ENCODE measurements around the gene FBXW7. TPM values are rescaled to one million over a fixed set of nuclear protein-coding genes. Genes with fewer than 3 reads are reported as not detected.

Gene FBXW7
- polyA plus RNA-seq, 3 donors = 5.2 to 10.7 (median 7.1) TPM

DNA sequence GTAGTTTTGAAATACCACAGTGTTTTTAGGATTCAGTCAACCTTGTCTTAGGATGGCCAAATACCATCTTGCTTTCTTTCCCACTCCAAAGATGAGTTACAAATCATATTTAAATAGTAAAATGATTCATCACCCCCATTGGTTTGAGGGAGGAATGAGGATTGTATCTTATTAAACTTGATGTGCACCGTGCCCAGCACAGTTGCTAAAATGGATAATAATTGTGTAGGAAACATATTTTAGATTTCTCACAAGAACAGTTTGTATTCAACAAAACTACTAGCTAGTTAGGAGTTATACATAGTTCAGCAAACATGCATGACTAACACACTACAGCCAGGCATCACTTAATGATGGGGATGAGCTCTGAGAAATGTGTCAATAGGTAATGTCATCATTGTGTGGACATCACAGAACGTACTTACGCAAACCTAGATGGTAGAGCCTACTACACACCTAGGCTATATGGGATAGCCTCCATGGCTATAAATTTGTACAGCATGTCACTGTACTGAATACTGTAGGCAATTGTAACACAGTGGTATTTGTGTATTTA is 245.4 kb downstream of the FBXW7 start:
- WGBS, 3 donors = 87 to 93% (median 91%) methylated on average over 3 of the region's 3 CpGs
- no peak overlapping the region for H3K27ac ChIP-seq (ENCODE audit: low read depth, low read length)

DNA sequence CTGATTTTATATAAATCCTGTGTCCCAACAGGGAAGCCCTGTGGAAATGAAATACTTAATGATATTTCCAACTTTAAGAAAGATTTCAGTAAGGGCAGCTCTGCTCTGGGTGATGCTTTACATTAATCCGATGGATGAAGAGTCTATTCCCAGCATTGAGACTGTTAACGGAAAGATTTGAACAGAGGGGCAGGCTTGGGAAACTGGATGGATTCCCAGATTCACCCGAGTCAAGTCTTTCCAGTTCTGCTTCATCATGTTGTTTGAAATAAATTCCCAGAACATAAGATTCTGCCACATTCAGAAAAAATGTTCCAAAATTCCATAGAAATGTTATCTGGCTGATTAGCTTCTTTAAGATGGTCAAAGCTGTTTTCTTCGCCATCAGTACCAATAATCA is 246.0 kb downstream of the FBXW7 start:
- WGBS, 3 donors = 53 to 66% (median 60%) methylated on average over 4 of the region's 4 CpGs

DNA sequence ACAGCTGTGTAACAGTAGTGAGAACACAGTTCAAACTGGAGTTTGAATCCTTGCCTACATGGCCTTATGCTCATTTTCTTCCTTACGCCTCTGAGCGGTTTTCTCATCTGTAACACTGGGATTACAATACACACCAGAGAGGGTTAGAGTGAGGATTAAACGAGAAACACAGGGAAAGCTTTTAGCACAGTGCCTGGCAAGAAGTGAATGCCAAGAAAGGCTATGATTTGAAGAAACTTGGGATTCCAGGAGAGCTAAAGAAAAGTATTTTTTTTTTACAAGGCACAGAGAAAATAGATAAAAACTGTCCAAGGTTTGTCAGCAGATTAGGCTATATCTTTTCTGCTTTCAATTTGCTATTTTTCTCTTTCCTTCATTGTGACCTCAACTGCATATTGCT is 246.4 kb downstream of the FBXW7 start:
- WGBS, 3 donors = 65 to 86% (median 76%) methylated on average over 3 of the region's 3 CpGs
- H3K27ac ChIP-seq (ENCODE audit: low read depth, low read length) = no peak overlapping the region

More for the DNA sequence above, 246.0 kb downstream of the FBXW7 start:
- no peak overlapping the region for H3K27ac ChIP-seq (ENCODE audit: low read depth, low read length)

DNA sequence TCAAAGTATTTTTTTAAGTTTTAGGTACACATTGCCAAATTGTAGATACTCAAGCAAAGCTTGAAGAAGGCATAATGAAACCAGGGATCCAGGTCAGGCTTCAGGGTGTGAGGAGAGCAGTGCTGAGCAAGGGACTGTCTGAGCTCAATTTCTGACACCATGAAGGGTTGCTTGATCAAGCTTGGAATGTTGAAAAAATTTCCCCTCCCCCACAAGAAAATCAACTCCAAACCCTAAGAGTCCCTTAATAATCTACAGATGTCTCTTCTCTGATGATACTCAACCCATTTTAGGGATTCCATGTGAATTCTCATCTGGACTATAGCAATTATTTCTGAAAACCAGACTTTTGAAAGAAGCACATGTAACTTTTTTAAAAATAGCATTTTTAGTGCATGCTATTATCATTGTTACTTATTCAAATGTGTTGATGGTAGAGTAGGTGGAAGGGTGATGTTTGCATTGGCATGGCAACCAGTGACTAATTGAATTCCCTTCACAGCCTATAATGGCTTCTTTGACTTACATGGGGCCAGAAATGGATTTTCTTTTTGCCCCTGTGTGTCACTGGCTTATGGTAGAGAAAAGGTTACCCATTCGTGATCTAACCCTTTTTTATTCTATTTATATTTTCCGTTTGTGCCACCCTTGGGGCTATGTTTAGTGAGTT is 252.0 kb downstream of the FBXW7 start:
- WGBS, 3 donors = 81 to 92% (median 91%) methylated on average over 2 of the region's 2 CpGs

DNA sequence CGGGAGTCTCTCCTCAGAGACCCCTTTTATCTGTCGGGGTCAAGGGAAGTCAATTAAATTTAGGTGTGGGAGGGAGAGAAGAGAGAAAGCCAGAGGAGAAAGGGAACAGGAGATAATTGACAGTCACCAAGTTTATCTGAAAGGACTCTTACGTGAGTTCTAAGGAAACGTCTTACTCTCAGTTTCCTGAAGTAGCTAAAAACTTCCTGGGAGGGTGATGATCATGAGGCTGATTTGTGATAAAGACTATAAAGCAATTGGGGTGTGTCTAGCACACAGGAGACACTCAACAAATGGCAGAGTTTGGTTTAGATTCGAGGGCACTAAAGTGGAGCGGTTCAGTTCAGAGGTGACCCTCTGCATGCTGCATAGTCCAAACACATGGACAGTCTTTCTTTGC is 254.1 kb downstream of the FBXW7 start:
- WGBS, 3 donors = 73 to 83% (median 83%) methylated on average over 6 of the region's 6 CpGs

More for the DNA sequence above, 252.0 kb downstream of the FBXW7 start:
- no peak overlapping the region for H3K27ac ChIP-seq (ENCODE audit: low read depth, low read length)

DNA sequence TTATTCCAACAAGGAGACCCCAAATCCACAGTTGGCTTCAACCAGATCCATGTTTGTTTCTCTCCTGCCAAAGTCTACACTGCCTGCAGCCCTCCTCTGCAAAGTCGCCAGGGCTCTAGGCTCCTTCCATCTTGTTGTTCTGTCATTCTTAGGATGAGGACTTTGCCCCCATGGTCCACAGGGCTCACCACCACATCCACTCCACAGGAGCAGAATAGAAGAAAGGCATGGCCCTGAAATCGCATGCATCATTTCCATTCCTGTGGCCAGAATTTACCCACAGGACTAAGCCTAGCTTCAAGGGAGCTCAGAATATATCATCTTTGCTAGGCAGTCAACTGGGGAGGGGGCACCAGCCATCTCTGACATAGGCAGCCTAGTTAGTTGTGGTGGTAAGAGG is 254.7 kb downstream of the FBXW7 start:
- WGBS, 3 donors = 82 to 99% (median 83%) methylated on average over 2 of the region's 2 CpGs
- H3K27ac ChIP-seq (ENCODE audit: low read depth, low read length) = no peak overlapping the region

More for the DNA sequence above, 254.1 kb downstream of the FBXW7 start:
- no peak overlapping the region for H3K27ac ChIP-seq (ENCODE audit: low read depth, low read length)

DNA sequence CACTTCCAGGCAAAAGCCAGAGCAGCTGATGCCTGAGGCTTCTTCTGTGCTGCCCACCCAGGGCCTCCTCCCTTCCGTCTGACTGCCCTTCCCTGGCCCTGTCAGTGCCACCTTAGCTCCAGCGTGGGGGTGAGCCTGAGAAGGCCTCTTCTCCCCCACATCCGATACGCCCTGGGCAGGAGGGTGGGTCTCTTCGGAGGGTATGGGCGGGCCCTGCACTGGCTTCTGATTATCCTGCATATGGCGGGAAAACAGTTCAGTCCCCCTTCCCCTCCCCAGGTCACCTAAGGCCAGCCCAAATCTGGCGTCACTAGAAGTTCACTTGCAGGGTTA is 256.7 kb downstream of the FBXW7 start:
- H3K27ac ChIP-seq (ENCODE audit: low read depth, low read length) = no peak overlapping the region
- WGBS, 3 donors = 92 to 96% (median 92%) methylated on average over 8 of the region's 8 CpGs

DNA sequence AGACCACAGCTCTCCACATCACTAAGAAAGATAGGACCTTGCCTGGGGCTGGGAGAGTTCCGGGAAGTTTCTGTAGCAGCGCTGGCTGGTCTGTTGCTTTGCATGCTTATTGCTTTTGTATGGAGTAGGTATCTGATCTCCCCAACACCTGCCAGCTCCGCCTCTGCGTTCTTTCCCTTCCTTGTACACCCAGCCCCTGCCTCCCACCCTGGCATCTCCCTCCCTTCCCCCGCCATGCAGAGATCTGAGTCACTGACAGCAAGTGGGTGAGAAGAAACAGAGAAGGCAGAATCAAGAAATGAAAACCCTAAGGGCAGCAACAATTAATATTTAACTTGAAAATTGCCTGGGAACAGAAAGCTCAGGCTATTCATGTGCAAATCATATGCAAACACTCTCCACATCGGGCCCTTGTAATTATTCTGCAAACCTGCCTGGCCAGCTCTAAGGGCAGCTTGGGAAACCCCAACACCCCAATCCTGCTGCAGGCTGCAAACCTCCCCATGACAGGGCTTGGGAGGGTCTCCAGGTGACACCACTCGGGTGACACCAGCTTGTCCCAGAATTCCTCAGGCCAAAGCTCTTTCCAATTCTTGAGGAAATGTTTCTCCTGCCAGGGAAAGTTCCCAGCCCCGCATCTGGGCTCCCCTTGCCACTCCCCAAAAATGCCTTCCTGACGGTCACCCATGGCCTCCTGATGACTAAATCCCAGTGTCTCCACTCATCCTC is 257.2 kb downstream of the FBXW7 start:
- WGBS, 3 donors = 54 to 84% (median 83%) methylated on average over 9 of the region's 9 CpGs
- H3K27ac ChIP-seq (ENCODE audit: low read depth, low read length) = no peak overlapping the region

DNA sequence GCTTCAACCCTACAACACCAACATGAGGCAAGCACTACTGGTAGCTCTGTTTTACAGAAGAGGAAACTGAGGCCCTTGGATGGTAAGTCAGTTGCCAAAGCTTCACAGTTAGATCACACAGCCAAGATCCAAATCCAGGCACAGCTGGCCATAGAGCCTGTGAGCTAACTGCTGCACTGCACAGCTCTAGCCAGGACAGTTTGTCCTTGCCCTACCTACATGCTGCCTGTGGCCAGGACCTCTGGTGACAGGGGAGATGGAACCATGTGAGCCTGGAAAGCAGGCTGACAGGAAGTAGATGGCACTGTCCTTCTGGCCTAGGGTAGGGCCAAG is 257.8 kb downstream of the FBXW7 start:
- no peak overlapping the region for H3K27ac ChIP-seq (ENCODE audit: low read depth, low read length)

DNA sequence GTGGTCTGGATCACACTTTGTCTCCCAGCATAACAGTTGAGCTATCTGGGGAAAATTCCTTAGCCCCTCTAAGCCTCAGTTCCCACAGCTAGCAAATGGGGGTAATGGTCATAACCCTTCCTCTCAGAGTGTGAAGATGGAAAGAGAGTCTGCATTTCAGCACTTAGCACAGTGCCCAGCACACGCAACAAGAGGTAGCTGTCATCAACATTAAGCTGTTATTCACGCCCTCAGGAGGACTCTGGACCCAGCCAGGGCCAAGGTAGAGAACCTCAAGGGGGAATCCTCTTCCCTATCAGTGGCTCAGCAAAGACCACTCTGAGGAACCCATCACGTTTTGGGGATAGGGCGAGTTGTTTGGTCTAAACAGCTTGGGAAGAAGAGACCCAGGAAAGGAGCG is 258.6 kb downstream of the FBXW7 start:
- WGBS, 3 donors = 91 to 95% (median 93%) methylated on average over 5 of the region's 5 CpGs
- no peak overlapping the region for H3K27ac ChIP-seq (ENCODE audit: low read depth, low read length)

DNA sequence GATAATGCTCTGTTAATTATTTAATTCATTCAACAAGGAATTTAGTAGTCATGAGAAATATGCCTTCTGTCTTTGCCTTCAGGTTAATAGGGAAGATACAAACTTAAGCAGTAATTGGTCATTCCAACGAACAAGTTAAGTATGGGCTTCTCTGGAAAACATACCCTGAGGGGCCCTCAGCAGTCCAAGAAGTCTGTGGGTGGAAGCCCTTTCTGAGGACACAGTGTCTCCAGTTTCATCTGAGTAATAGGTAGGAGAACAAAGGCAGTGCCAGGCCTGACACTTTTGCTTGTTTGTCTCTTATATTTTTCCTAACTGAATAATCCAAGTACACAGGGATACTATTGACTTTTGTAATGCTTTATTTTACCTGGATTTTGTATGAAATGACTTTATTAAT is 262.5 kb downstream of the FBXW7 start:
- H3K27ac ChIP-seq (ENCODE audit: low read depth, low read length) = no peak overlapping the region
- WGBS, 3 donors = 54 to 72% (median 70%) methylated on average over 1 of the region's 1 CpG

Other genes starting within 250 kb of the FBXW7 start
- gene TMEM154, start 143.9 kb upstream of the FBXW7 start, polyA plus RNA-seq = 1 to 10 TPM in 1 of 3 donors, under 1 TPM in 2; 0.12 to 1.0 (median 0.98) TPM
- gene TIGD4, start 243.6 kb upstream of the FBXW7 start, polyA plus RNA-seq = under 1 TPM in 2 of 3 donors, not detected in 1; 0.07 to 0.09 TPM
- 10 to 100 TPM in 2 of 3 donors, 1 to 10 TPM in 1; 6.8 to 23.5 (median 10.9) TPM for gene ARFIP1, start 243.9 kb upstream of the FBXW7 start, polyA plus RNA-seq